ENCODE data around the gene PRR9.

GRCh38 chr1:153217744-153218416 is 496 bp downstream of the PRR9 start:
- no peak for TF ChIP-seq GATA3 (IDR thresholded peaks at IDR 0.05; ENCODE audit: low read depth, low read length)
- TF ChIP-seq GATA2 (IDR thresholded peaks at IDR 0.05; ENCODE audit: low read depth, low read length) = no peak

Data from SH-SY5Y (cell line).